Measurements from ENCODE around the gene TMEM239.
"Not testable (repeated sequence)": the region's sequence is repeated elsewhere in the genome, so short reads cannot be mapped to it uniquely, and the experiment has no call there.

TMEM239 gene

GRCh38 chr20:2816030-2816582 is at the start of gene TMEM239:
Gene TMEM239, plus strand, starts transcription at chr20:2816364. Its CDS starts 191 bp downstream, at chr20:2816555.
- DNase-seq = no peak

- DNase-seq = no peak
These were observed 48.2 kb upstream of the TMEM239 start for GRCh38 chr20:2767768-2768631.

- DNase-seq = no peak
These were observed 47.5 kb upstream of the TMEM239 start for GRCh38 chr20:2768632-2769015.

- DNase-seq = not testable (repeated sequence)
These were observed 46.1 kb upstream of the TMEM239 start for GRCh38 chr20:2770091-2770490.

- peak; percentile 18 for DNase-seq
These were observed 44.5 kb upstream of the TMEM239 start for GRCh38 chr20:2771631-2772080.

- no peak for DNase-seq
These were observed 42.4 kb upstream of the TMEM239 start for GRCh38 chr20:2773812-2774211.

- no peak for DNase-seq
These were observed 41.0 kb upstream of the TMEM239 start for GRCh38 chr20:2775139-2775538.

- peak; percentile 29 for DNase-seq
These were observed 37.4 kb upstream of the TMEM239 start for GRCh38 chr20:2778602-2779321.

- no peak for DNase-seq
These were observed 35.2 kb upstream of the TMEM239 start for GRCh38 chr20:2780948-2781347.

GRCh38 chr20:2783908-2784566 is 32.1 kb upstream of the TMEM239 start:
- DNase-seq = no peak

GRCh38 chr20:2793471-2793870 is 22.7 kb upstream of the TMEM239 start:
- no peak for DNase-seq

- DNase-seq = no peak
These were observed 21.9 kb upstream of the TMEM239 start for GRCh38 chr20:2794202-2794748.

GRCh38 chr20:2794866-2795447 is 21.2 kb upstream of the TMEM239 start:
- no peak for DNase-seq

GRCh38 chr20:2795451-2795850 is 20.7 kb upstream of the TMEM239 start:
- no peak for DNase-seq

- no peak for DNase-seq
These were observed 20.0 kb upstream of the TMEM239 start for GRCh38 chr20:2796011-2796660.

- DNase-seq = no peak
These were observed 18.8 kb upstream of the TMEM239 start for GRCh38 chr20:2797136-2797983.

GRCh38 chr20:2798095-2798805 is 17.9 kb upstream of the TMEM239 start:
- DNase-seq = no peak

GRCh38 chr20:2798814-2799213 is 17.4 kb upstream of the TMEM239 start:
- DNase-seq = no peak

- DNase-seq = no peak
These were observed 16.9 kb upstream of the TMEM239 start for GRCh38 chr20:2799271-2799670.
